Choroid plexus epithelial cell (primary cell): ENCODE data around the gene TLR6.

Source experiments
- DNase-seq: peaks from one replicate; pipeline ENCODE4 v3.0.0-alpha.2; 2010; ENCODE audit warnings: low read depth
- H3K4me3 ChIP-seq: 2 replicates; pipeline ENCODE4 v1.5.1; 2011; ENCODE audit warnings: low read depth, mild to moderate bottlenecking, control low read depth, low read length, moderate library complexity
- CTCF ChIP-seq: conservative IDR thresholded peaks from 2 replicates; pipeline ENCODE4 v1.5.1; 2011; ENCODE audit warnings: low read depth, mild to moderate bottlenecking, control low read depth, inconsistent platforms, low read length, moderate library complexity

Gene TLR6

GRCh38 chr4:38859501-38859900 is 2.9 kb upstream of the TLR6 start:
- no peak overlapping the region for H3K4me3 ChIP-seq
- DNase-seq = no peak
- TF ChIP-seq CTCF = no peak

- TF ChIP-seq CTCF = no peak
- no peak for DNase-seq
- H3K4me3 ChIP-seq = no peak overlapping the region
Measured at GRCh38 chr4:38858097-38858420, 1.4 kb upstream of the TLR6 start.

GRCh38 chr4:38857354-38858096 is 908 bp upstream of the TLR6 start:
- peak overlapping the region; percentile 29 for H3K4me3 ChIP-seq
- DNase-seq = peak; percentile 94
- TF ChIP-seq CTCF = no peak

GRCh38 chr4:38856046-38856445 is 571 bp downstream of the TLR6 start:
- DNase-seq = no peak
- no peak for TF ChIP-seq CTCF
- peak overlapping the region; percentile 52 for H3K4me3 ChIP-seq

- no peak overlapping the region for H3K4me3 ChIP-seq
- TF ChIP-seq CTCF = no peak
- no peak for DNase-seq
Measured at GRCh38 chr4:38855466-38855865, 1.2 kb downstream of the TLR6 start.

GRCh38 chr4:38846015-38846414 is 10.6 kb downstream of the TLR6 start:
- no peak for TF ChIP-seq CTCF
- DNase-seq = peak; percentile 38

GRCh38 chr4:38842994-38843393 is 13.6 kb downstream of the TLR6 start:
- DNase-seq = no peak

More at GRCh38 chr4:38846015-38846414, 10.6 kb downstream of the TLR6 start:
- H3K4me3 ChIP-seq = no peak overlapping the region

More at GRCh38 chr4:38842994-38843393, 13.6 kb downstream of the TLR6 start:
- H3K4me3 ChIP-seq = no peak overlapping the region
- no peak for TF ChIP-seq CTCF
